SK-N-SH (cell line): Measurements from ENCODE around the gene AKR1C3.

Experiments
- EP300 ChIP-seq, 2 experiments: IDR thresholded peaks; 2 replicates each; pipeline versions ENCODE4 v1.4.0 to v1.6.1; 2012; ENCODE audit warnings: borderline replicate concordance in 1 of 2, low read depth in 1 of 2, low read length in 1 of 2
- FOSL2 ChIP-seq: IDR thresholded peaks from 2 replicates; pipeline ENCODE4 v1.4.0; 2012; ENCODE audit warnings: low read depth, mild to moderate bottlenecking, moderate library complexity, borderline replicate concordance
- NRF1 ChIP-seq: IDR thresholded peaks from 2 replicates; pipeline ENCODE4 v1.6.1; 2012; ENCODE audit warnings: low read depth, mild to moderate bottlenecking, low read length
- POLR2AphosphoS5 ChIP-seq: IDR thresholded peaks from 2 replicates; pipeline ENCODE4 v1.6.1; 2012; ENCODE audit warnings: low read depth, low read length
- RAD21 ChIP-seq: IDR thresholded peaks from 2 replicates; pipeline ENCODE4 v1.6.1; 2012; ENCODE audit warnings: mild to moderate bottlenecking, low read length
- REST ChIP-seq: IDR thresholded peaks from 2 replicates; pipeline ENCODE4 v1.6.1; 2012; ENCODE audit warnings: mild to moderate bottlenecking, low read depth, low read length, moderate library complexity
- RXRA ChIP-seq: IDR thresholded peaks from 2 replicates; pipeline ENCODE4 v1.4.0; 2012; ENCODE audit warnings: low read depth, mild to moderate bottlenecking, borderline replicate concordance
- TAF1 ChIP-seq: IDR thresholded peaks from 2 replicates; pipeline ENCODE4 v1.6.1; 2012; ENCODE audit warnings: low read depth, mild to moderate bottlenecking, low read length, moderate library complexity, borderline replicate concordance
- TCF12 ChIP-seq: IDR thresholded peaks from 2 replicates; pipeline ENCODE4 v1.4.0; 2012
- YY1 ChIP-seq: IDR thresholded peaks from 2 replicates; pipeline ENCODE4 v1.4.0; 2012; ENCODE audit warnings: low read depth, mild to moderate bottlenecking
- TF ChIP-seq, protein P1 (sequence below): fragments of 200-600 bp; sonication (generic); IDR thresholded peaks from 2 replicates; pipeline ENCODE4 v1.6.1; 2017; ENCODE audit warnings: antibody characterized with exemption, mild to moderate bottlenecking, moderate library complexity
- TF ChIP-seq, protein P2 (sequence below): fragments of 150-350 bp; IDR thresholded peaks from 2 replicates; pipeline ENCODE4 v1.6.1; 2017; ENCODE audit warnings: antibody characterized with exemption, low read length, low read depth, borderline replicate concordance

DNA sequence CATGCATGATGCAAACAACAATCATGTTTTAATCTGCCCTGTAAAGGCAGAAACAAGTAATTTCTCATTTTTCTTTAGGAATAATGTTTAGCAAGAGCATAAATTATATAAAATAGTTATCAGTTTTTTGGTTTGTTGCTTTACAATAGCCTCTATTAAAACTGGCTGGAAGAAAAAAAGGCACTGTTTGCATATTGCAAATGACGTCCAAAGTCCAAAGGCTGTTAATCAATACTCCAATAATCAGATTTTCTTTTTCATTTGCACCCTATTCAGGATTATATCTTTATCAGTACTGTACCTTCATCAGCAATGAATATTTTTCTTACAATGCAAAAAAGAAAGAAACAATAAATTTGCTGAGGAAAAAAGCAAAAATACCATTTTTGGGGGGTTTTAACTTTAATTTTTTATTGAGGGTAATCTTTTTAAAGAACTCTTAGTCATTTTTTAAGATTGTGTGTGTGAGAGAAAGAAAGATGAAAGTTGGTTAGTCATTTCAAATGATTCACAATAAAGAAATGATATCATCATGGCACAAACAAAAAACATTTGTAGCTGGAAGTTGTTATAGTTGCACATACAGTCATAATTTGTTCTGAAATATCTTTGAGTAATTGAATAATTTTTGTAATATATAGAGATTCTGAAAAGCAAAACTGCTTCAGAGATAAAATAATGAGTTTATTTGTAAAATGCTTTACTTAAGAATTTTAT is 46.1 kb upstream of the AKR1C3 start:
- TF ChIP-seq, protein P1, sequence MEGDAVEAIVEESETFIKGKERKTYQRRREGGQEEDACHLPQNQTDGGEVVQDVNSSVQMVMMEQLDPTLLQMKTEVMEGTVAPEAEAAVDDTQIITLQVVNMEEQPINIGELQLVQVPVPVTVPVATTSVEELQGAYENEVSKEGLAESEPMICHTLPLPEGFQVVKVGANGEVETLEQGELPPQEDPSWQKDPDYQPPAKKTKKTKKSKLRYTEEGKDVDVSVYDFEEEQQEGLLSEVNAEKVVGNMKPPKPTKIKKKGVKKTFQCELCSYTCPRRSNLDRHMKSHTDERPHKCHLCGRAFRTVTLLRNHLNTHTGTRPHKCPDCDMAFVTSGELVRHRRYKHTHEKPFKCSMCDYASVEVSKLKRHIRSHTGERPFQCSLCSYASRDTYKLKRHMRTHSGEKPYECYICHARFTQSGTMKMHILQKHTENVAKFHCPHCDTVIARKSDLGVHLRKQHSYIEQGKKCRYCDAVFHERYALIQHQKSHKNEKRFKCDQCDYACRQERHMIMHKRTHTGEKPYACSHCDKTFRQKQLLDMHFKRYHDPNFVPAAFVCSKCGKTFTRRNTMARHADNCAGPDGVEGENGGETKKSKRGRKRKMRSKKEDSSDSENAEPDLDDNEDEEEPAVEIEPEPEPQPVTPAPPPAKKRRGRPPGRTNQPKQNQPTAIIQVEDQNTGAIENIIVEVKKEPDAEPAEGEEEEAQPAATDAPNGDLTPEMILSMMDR = no peak
- TF ChIP-seq, protein P2, sequence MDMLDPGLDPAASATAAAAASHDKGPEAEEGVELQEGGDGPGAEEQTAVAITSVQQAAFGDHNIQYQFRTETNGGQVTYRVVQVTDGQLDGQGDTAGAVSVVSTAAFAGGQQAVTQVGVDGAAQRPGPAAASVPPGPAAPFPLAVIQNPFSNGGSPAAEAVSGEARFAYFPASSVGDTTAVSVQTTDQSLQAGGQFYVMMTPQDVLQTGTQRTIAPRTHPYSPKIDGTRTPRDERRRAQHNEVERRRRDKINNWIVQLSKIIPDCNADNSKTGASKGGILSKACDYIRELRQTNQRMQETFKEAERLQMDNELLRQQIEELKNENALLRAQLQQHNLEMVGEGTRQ = no peak
- no peak for TF ChIP-seq POLR2AphosphoS5
- TF ChIP-seq FOSL2 = peak; percentile 30; the same call in 1 of the 2 replicates
- no peak for TF ChIP-seq YY1
- no peak for TF ChIP-seq REST
- no peak for TF ChIP-seq EP300 (IDR thresholded peaks at IDR 0.05; ENCODE audit: borderline replicate concordance in 1 of 2, low read depth in 1 of 2, low read length in 1 of 2)
- TF ChIP-seq TAF1 = no peak
- TF ChIP-seq NRF1 = no peak
- TF ChIP-seq RAD21 = no peak
- no peak for TF ChIP-seq RXRA
- TF ChIP-seq TCF12 = no peak
